ENCODE measurements around the gene ARPC4. TPM values are rescaled to one million over a fixed set of nuclear protein-coding genes. Genes with fewer than 3 reads are reported as not detected.

ARPC4 gene
- total and polyA plus RNA-seq, 2 of the 13 experiments (the other 11 are each of a cell fraction or from before 2014, with no cell fraction given): 30.1 to 83.6 TPM

DNA sequence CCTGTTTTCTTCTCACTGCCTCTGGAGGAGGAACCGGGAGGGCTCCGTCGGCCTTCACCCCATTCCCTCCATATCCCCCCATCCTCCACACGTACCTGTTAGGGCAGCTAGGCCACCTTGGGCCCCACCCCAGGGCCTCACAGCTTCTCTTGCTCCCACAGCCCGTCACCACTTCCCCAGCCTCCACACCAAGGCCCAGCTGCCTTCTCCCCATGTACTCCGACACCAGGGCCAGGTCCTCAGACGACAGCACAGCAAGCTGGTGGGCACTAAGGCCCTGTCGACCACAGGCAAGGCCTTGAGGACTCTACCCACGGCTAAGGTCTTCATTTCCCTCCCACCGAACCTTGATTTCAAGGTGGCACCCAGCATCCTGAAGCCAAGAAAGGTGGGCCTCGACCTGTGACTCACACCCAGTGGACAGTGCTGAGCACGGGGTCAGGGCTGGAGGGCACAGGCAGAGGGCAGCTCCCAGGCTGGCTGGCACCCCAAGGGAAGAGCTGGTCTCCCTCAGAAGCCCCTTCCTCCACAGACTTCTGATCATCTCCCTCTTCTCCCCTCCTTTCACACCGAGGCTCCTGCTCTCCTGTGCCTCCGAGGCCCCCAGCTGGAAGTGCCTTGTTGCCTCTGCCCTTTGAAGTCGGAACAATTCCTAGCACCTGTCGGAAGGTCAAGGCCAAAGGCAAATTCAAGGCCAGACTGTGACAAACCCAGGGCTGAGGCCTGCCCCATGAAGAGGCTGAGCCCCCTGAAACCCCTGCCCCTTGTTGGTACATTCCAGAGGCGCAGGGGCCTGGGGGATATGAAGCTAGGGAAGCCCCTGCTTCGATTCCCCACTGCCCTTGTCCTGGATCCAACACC is 41.9 kb downstream of the ARPC4 start (continued):
- no peak for TF ChIP-seq ZNF143 (CRISPR knock-in tag; IDR thresholded peaks at IDR 0.05)
- no peak for TF ChIP-seq ZNF781 (CRISPR knock-in tag; IDR thresholded peaks at IDR 0.05; ENCODE audit: borderline replicate concordance, not compliant biosample characterization)
- no peak for TF ChIP-seq ZNF274 (CRISPR knock-in tag; IDR thresholded peaks at IDR 0.05)
- no peak for TF ChIP-seq ARHGAP35 (CRISPR knock-in tag; IDR thresholded peaks at IDR 0.05; ENCODE audit: borderline replicate concordance)
- TF ChIP-seq ZNF260 (CRISPR knock-in tag; IDR thresholded peaks at IDR 0.05; ENCODE audit: borderline replicate concordance, low read depth): no peak
- TF ChIP-seq HNRNPL (IDR thresholded peaks at IDR 0.05; ENCODE audit: low read depth, low read length): no peak
- no peak for TF ChIP-seq CEBPG (CRISPR knock-in tag; IDR thresholded peaks at IDR 0.05)
- TF ChIP-seq HNRNPK (IDR thresholded peaks at IDR 0.05; ENCODE audit: low read depth, low read length, poor library complexity, severe bottlenecking): no peak
- no peak for TF ChIP-seq PLSCR1 (CRISPR knock-in tag; IDR thresholded peaks at IDR 0.05; ENCODE audit: borderline replicate concordance)
- TF ChIP-seq MIER3 (CRISPR knock-in tag; IDR thresholded peaks at IDR 0.05; ENCODE audit: borderline replicate concordance): no peak
- no peak for TF ChIP-seq YEATS4 (CRISPR knock-in tag; IDR thresholded peaks at IDR 0.05; ENCODE audit: borderline replicate concordance)
- TF ChIP-seq ZNF235 (CRISPR knock-in tag; IDR thresholded peaks at IDR 0.05; ENCODE audit: borderline replicate concordance): no peak
- no peak for TF ChIP-seq HOXA5 (CRISPR knock-in tag; IDR thresholded peaks at IDR 0.05)
- TF ChIP-seq ZNF180 (CRISPR knock-in tag; IDR thresholded peaks at IDR 0.05; ENCODE audit: borderline replicate concordance, low read depth): no peak
- TF ChIP-seq, protein P1, sequence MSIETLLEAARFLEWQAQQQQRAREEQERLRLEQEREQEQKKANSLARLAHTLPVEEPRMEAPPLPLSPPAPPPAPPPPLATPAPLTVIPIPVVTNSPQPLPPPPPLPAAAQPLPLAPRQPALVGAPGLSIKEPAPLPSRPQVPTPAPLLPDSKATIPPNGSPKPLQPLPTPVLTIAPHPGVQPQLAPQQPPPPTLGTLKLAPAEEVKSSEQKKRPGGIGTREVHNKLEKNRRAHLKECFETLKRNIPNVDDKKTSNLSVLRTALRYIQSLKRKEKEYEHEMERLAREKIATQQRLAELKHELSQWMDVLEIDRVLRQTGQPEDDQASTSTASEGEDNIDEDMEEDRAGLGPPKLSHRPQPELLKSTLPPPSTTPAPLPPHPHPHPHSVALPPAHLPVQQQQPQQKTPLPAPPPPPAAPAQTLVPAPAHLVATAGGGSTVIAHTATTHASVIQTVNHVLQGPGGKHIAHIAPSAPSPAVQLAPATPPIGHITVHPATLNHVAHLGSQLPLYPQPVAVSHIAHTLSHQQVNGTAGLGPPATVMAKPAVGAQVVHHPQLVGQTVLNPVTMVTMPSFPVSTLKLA (IDR thresholded peaks at IDR 0.05): no peak
- no peak for TF ChIP-seq SP2 (CRISPR knock-in tag; IDR thresholded peaks at IDR 0.05)
- TF ChIP-seq NCOA2 (CRISPR knock-in tag; IDR thresholded peaks at IDR 0.05): no peak
- TF ChIP-seq, protein P2, sequence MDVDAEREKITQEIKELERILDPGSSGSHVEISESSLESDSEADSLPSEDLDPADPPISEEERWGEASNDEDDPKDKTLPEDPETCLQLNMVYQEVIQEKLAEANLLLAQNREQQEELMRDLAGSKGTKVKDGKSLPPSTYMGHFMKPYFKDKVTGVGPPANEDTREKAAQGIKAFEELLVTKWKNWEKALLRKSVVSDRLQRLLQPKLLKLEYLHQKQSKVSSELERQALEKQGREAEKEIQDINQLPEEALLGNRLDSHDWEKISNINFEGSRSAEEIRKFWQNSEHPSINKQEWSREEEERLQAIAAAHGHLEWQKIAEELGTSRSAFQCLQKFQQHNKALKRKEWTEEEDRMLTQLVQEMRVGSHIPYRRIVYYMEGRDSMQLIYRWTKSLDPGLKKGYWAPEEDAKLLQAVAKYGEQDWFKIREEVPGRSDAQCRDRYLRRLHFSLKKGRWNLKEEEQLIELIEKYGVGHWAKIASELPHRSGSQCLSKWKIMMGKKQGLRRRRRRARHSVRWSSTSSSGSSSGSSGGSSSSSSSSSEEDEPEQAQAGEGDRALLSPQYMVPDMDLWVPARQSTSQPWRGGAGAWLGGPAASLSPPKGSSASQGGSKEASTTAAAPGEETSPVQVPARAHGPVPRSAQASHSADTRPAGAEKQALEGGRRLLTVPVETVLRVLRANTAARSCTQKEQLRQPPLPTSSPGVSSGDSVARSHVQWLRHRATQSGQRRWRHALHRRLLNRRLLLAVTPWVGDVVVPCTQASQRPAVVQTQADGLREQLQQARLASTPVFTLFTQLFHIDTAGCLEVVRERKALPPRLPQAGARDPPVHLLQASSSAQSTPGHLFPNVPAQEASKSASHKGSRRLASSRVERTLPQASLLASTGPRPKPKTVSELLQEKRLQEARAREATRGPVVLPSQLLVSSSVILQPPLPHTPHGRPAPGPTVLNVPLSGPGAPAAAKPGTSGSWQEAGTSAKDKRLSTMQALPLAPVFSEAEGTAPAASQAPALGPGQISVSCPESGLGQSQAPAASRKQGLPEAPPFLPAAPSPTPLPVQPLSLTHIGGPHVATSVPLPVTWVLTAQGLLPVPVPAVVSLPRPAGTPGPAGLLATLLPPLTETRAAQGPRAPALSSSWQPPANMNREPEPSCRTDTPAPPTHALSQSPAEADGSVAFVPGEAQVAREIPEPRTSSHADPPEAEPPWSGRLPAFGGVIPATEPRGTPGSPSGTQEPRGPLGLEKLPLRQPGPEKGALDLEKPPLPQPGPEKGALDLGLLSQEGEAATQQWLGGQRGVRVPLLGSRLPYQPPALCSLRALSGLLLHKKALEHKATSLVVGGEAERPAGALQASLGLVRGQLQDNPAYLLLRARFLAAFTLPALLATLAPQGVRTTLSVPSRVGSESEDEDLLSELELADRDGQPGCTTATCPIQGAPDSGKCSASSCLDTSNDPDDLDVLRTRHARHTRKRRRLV (CRISPR knock-in tag; IDR thresholded peaks at IDR 0.05): no peak
- TF ChIP-seq ZNF333 (CRISPR knock-in tag; IDR thresholded peaks at IDR 0.05; ENCODE audit: borderline replicate concordance): no peak
- TF ChIP-seq, protein P3, sequence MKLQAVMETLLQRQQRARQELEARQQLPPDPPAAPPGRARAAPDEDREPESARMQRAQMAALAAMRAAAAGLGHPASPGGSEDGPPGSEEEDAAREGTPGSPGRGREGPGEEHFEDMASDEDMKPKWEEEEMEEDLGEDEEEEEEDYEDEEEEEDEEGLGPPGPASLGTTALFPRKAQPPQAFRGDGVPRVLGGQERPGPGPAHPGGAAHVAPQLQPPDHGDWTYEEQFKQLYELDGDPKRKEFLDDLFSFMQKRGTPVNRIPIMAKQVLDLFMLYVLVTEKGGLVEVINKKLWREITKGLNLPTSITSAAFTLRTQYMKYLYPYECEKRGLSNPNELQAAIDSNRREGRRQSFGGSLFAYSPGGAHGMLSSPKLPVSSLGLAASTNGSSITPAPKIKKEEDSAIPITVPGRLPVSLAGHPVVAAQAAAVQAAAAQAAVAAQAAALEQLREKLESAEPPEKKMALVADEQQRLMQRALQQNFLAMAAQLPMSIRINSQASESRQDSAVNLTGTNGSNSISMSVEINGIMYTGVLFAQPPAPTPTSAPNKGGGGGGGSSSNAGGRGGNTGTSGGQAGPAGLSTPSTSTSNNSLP (IDR thresholded peaks at IDR 0.05; ENCODE audit: low read depth, low read length): no peak
- TF ChIP-seq ZNF670 (CRISPR knock-in tag; IDR thresholded peaks at IDR 0.05; ENCODE audit: borderline replicate concordance): no peak

Data from HepG2 (cell line).